ENCODE data around the gene RNGTT. TPM values are rescaled to one million over a fixed set of nuclear protein-coding genes. Genes with fewer than 3 reads are reported as not detected.

Gene RNGTT
- total RNA-seq, 1 experiment from 2014 or later = 15.7 TPM

- Histone ChIP-seq H4K20me1 (ENCODE audit: low read length) (no peaks in the 10 kb centered on the region), H3F3A (ENCODE audit: low read length, unreplicated experiment) (no peaks in the 10 kb centered on the region), H3K27me3 (ENCODE audit: low read length) (no peaks in the 10 kb centered on the region), H3K9ac (ENCODE audit: low read length) (no peak overlapping the region), H2AFZ (ENCODE audit: low read length) (no peak overlapping the region), H3K4me1 (ENCODE audit: insufficient read depth, low read length) (no peaks in the 10 kb centered on the region), H3K27ac (ENCODE audit: low read length) (no peak overlapping the region), H3K4me2 (ENCODE audit: low read length) (no peak overlapping the region), H3K36me3 (ENCODE audit: low read depth, low read length) (no peaks in the 10 kb centered on the region), H3K9me3 (ENCODE audit: low read length) (no peaks in the 10 kb centered on the region), H3K4me3 (ENCODE audit: low read length) (no peak overlapping the region), H3K79me2 (ENCODE audit: low read length) (no peaks in the 10 kb centered on the region), H3K9me2 (replicated peaks; ENCODE audit: low read length) (no peaks in the 10 kb centered on the region)
- ChIA-PET POLR2A (ENCODE audit: unreplicated experiment) (no interaction called here), CTCF (no interaction called here)
- intact Hi-C loops (cut with micrococcal nuclease) = no loop called here
- ATAC-seq = no peak
- no TSS peak for BruUV-seq (replicated peaks)
- no peak for DNase-seq
- TF ChIP-seq EZH2 (IDR thresholded peaks at IDR 0.05; ENCODE audit: low read length, unreplicated experiment) = no peak
- no peak for TF ChIP-seq CTCF (conservative IDR thresholded peaks at IDR 0.05; ENCODE audit: low read depth, low read length)
- no peak for TF ChIP-seq EZH2phosphoT487 (IDR thresholded peaks at IDR 0.05; ENCODE audit: borderline replicate concordance, low read length)
Measured at GRCh38 chr6:88997327-88997726, 33.9 kb upstream of the RNGTT start.

GRCh38 chr6:88992741-88993552 is 29.5 kb upstream of the RNGTT start:
- no peak overlapping the region for H3K27ac ChIP-seq (ENCODE audit: low read length)
- CTCF ChIA-PET = no interaction called here
- BruUV-seq (replicated peaks) = no TSS peak
- POLR2A ChIA-PET (ENCODE audit: unreplicated experiment) = no interaction called here
- no peak overlapping the region for H3K9ac ChIP-seq (ENCODE audit: low read length)
- ATAC-seq (no peak), DNase-seq (no peak)
- H3F3A ChIP-seq (ENCODE audit: low read length, unreplicated experiment) = no peaks in the 10 kb centered on the region
- H3K4me3 ChIP-seq (ENCODE audit: low read length) = no peak overlapping the region
- H4K20me1 ChIP-seq (ENCODE audit: low read length) = no peaks in the 10 kb centered on the region
- H3K4me2 ChIP-seq (ENCODE audit: low read length) = no peak overlapping the region
- intact Hi-C loops (cut with micrococcal nuclease) = no loop called here
- no peaks in the 10 kb centered on the region for H3K4me1 ChIP-seq (ENCODE audit: insufficient read depth, low read length)
- H3K9me2 ChIP-seq (replicated peaks; ENCODE audit: low read length) = no peaks in the 10 kb centered on the region
- no peaks in the 10 kb centered on the region for H3K36me3 ChIP-seq (ENCODE audit: low read depth, low read length)
- no peaks in the 10 kb centered on the region for H3K27me3 ChIP-seq (ENCODE audit: low read length)
- no peaks in the 10 kb centered on the region for H3K79me2 ChIP-seq (ENCODE audit: low read length)
- H3K9me3 ChIP-seq (ENCODE audit: low read length) = no peaks in the 10 kb centered on the region
- TF ChIP-seq CTCF (conservative IDR thresholded peaks at IDR 0.05; ENCODE audit: low read depth, low read length) (no peak), EZH2 (IDR thresholded peaks at IDR 0.05; ENCODE audit: low read length, unreplicated experiment) (no peak), EZH2phosphoT487 (IDR thresholded peaks at IDR 0.05; ENCODE audit: borderline replicate concordance, low read length) (no peak)
- no peak overlapping the region for H2AFZ ChIP-seq (ENCODE audit: low read length)

GRCh38 chr6:88989215-88989614 is 25.8 kb upstream of the RNGTT start:
- POLR2A ChIA-PET (ENCODE audit: unreplicated experiment) = no interaction called here
- Histone ChIP-seq H3K9me2 (replicated peaks; ENCODE audit: low read length) (no peaks in the 10 kb centered on the region), H3K27me3 (ENCODE audit: low read length) (no peaks in the 10 kb centered on the region), H2AFZ (ENCODE audit: low read length) (no peak overlapping the region), H3K4me1 (ENCODE audit: insufficient read depth, low read length) (peaks cover 9% of the 10 kb centered on the region; the same call in 1 of the 2 replicates), H4K20me1 (ENCODE audit: low read length) (no peaks in the 10 kb centered on the region), H3K36me3 (ENCODE audit: low read depth, low read length) (no peaks in the 10 kb centered on the region), H3K9ac (ENCODE audit: low read length) (no peak overlapping the region), H3F3A (ENCODE audit: low read length, unreplicated experiment) (no peaks in the 10 kb centered on the region), H3K4me2 (ENCODE audit: low read length) (no peak overlapping the region), H3K9me3 (ENCODE audit: low read length) (no peaks in the 10 kb centered on the region), H3K4me3 (ENCODE audit: low read length) (no peak overlapping the region), H3K79me2 (ENCODE audit: low read length) (no peaks in the 10 kb centered on the region), H3K27ac (ENCODE audit: low read length) (no peak overlapping the region)
- DNase-seq (no peak), ATAC-seq (no peak)
- no peak for TF ChIP-seq EZH2phosphoT487 (IDR thresholded peaks at IDR 0.05; ENCODE audit: borderline replicate concordance, low read length)
- TF ChIP-seq CTCF (conservative IDR thresholded peaks at IDR 0.05; ENCODE audit: low read depth, low read length) = no peak
- TF ChIP-seq EZH2 (IDR thresholded peaks at IDR 0.05; ENCODE audit: low read length, unreplicated experiment) = no peak
- no TSS peak for BruUV-seq (replicated peaks)
- CTCF ChIA-PET = no interaction called here
- intact Hi-C loops (cut with micrococcal nuclease) = no loop called here

All from PC-3 (cell line).